Measurements from ENCODE around the gene PPP2R2C. TPM values are rescaled to one million over a fixed set of nuclear protein-coding genes. Genes with fewer than 3 reads are reported as not detected.

PPP2R2C gene
- total RNA-seq, 1 experiment from 2014 or later = 8.1 TPM

DNA sequence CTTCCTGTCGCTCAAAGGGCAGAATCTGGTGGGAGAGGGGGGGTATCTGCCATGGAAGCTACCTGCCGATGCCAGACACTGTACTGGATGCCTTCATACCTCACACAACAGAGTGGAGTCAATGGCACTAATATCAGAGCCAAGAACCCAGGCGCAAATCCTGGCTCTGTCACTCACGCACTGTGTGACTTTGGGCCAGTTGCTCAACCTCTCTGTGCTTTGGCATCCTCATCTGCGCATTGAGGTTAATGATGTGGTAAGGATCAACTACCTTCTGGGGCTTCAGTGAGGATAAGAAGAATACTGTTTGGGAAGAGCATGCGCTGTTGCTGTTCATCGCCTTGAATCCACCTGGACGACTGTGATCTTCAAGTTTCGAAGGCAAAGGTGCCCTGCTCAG, 70.6 kb downstream of the PPP2R2C start:
- no peak overlapping the region for H3K18ac ChIP-seq (ENCODE audit: insufficient read length, low read depth, low read length)
- H3K9ac ChIP-seq (ENCODE audit: extremely low read depth, insufficient read length, low read length) = no peak overlapping the region
- H3K4ac ChIP-seq (ENCODE audit: low read depth, low read length) = no peak overlapping the region
- WGBS (ENCODE audit: extremely low coverage, insufficient read length, low lambda C conversion rate) = no CpG with 5 or more reads among the region's 9 CpGs
- no peak overlapping the region for H3K27ac ChIP-seq (ENCODE audit: insufficient read length, low read depth, low read length)
- H3K23ac ChIP-seq (ENCODE audit: insufficient read length, low read depth, low read length) = no peak overlapping the region
- no peak for DNase-seq
- H3K27me3 Mint-ChIP-seq (ENCODE audit: low read depth) = peaks cover 7% of the 10 kb centered on the region
- no peaks in the 10 kb centered on the region for H3K23me2 ChIP-seq (ENCODE audit: insufficient read length, low read depth, low read length, poor library complexity, severe bottlenecking)
- no peak overlapping the region for H2BK5ac ChIP-seq (ENCODE audit: insufficient read length, low read length)
- H4K20me1 ChIP-seq (ENCODE audit: control insufficient read depth, insufficient read depth, insufficient read length) = no peaks in the 10 kb centered on the region
- peaks cover 34 to 46% of the 10 kb centered on the region in 2 experiments for H3K4me1 Mint-ChIP-seq
- H2BK20ac ChIP-seq (ENCODE audit: low read depth, low read length, poor library complexity, severe bottlenecking) = no peak overlapping the region
- no peak overlapping the region for H2BK120ac ChIP-seq (ENCODE audit: low read depth, low read length, poor library complexity, severe bottlenecking)
- H3K27me3 ChIP-seq (ENCODE audit: insufficient read depth, low read length) = no peaks in the 10 kb centered on the region
- H3K27ac Mint-ChIP-seq = no peak overlapping the region
- no peak overlapping the region for H4K5ac ChIP-seq (ENCODE audit: insufficient read length, low read depth, low read length)
- no peak overlapping the region for H3K4me2 ChIP-seq (ENCODE audit: insufficient read depth, insufficient read length, low read length)
- H3K36me3 Mint-ChIP-seq (ENCODE audit: insufficient read depth in 1 of 3, low read depth in 3 of 3) = no peaks in the 10 kb centered on the region
- no peak overlapping the region for H2BK12ac ChIP-seq (ENCODE audit: insufficient read length, low read depth, low read length)
- no peak overlapping the region for H3K4me3 Mint-ChIP-seq
- H3K79me2 ChIP-seq (ENCODE audit: insufficient read depth, low read length) = no peaks in the 10 kb centered on the region
- H3K14ac ChIP-seq (ENCODE audit: insufficient read depth, low read length) = no peak overlapping the region
- no peak overlapping the region for H2AK5ac ChIP-seq (ENCODE audit: insufficient read length, low read length)
- no peak overlapping the region for H3T11ph ChIP-seq (ENCODE audit: low read length)
- H2AFZ ChIP-seq (ENCODE audit: low read length) = no peak overlapping the region
- H3K56ac ChIP-seq (ENCODE audit: insufficient read length, low read depth, low read length) = no peak overlapping the region
- H3K9me3 ChIP-seq (ENCODE audit: control insufficient read depth, low read depth, low read length) = no peaks in the 10 kb centered on the region
- no peaks in the 10 kb centered on the region for H3K9me3 Mint-ChIP-seq
- TF ChIP-seq CTCF (conservative IDR thresholded peaks at IDR 0.05) = no peak
- H3K79me1 ChIP-seq (ENCODE audit: insufficient read depth, low read depth, low read length, poor library complexity, severe bottlenecking) = no peaks in the 10 kb centered on the region
- no peak overlapping the region for H4K8ac ChIP-seq (replicated peaks; ENCODE audit: insufficient read length, low read depth, low read length)
- no peaks in the 10 kb centered on the region; the same call in 1 of the 2 replicates for H3K4me1 ChIP-seq (ENCODE audit: insufficient read depth, low read length)
- H2BK15ac ChIP-seq (ENCODE audit: low read depth, low read length) = no peak overlapping the region
- H4K91ac ChIP-seq (ENCODE audit: insufficient read length, low read depth, low read length) = no peak overlapping the region

All from H9 (cell line).